ENCODE results near the gene SERPINE2.

SERPINE2 gene, protein sequence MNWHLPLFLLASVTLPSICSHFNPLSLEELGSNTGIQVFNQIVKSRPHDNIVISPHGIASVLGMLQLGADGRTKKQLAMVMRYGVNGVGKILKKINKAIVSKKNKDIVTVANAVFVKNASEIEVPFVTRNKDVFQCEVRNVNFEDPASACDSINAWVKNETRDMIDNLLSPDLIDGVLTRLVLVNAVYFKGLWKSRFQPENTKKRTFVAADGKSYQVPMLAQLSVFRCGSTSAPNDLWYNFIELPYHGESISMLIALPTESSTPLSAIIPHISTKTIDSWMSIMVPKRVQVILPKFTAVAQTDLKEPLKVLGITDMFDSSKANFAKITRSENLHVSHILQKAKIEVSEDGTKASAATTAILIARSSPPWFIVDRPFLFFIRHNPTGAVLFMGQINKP

DNA sequence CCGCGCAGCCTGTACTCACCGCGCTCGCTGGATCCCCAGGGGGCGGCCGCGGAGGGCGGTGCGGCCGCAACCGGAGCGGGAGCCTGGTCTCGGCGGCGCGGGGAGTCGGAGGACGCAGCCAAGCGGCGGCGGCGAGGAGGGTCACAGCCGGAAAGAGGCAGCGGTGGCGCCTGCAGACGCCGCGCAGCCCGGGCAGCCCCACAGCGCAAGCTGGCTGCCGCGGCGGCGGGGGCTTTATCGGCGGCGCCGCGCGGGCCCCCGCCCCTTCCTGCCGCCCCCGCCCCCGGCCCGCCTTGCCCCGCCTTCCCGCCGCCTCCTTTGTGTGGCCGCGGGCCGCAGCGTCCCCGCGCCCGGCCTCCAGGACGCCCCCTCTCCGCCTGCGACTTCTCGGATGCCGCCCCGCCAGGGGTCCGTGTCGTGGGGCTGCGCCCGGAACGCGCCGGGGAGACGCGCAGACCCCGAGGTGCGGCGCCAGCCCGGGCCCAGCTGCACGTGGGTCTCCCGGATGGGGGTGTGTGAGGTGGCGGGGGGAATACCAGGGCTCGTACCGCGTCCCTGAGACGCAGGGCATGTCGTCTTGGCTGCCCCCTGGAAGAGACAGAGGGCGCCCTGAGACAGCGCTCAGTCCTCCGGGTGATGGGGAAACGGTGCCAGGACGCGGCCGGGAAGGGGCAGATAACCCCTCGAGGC, at the start of gene SERPINE2:
Gene SERPINE2 (minus strand): TSS at position 207 of the 690 bp plus-strand sequence. CDS start 37,386 bp downstream, outside the sequence.
- peak in 2 of 3 experiments; percentile 87 to 92 for DNase-seq

DNA sequence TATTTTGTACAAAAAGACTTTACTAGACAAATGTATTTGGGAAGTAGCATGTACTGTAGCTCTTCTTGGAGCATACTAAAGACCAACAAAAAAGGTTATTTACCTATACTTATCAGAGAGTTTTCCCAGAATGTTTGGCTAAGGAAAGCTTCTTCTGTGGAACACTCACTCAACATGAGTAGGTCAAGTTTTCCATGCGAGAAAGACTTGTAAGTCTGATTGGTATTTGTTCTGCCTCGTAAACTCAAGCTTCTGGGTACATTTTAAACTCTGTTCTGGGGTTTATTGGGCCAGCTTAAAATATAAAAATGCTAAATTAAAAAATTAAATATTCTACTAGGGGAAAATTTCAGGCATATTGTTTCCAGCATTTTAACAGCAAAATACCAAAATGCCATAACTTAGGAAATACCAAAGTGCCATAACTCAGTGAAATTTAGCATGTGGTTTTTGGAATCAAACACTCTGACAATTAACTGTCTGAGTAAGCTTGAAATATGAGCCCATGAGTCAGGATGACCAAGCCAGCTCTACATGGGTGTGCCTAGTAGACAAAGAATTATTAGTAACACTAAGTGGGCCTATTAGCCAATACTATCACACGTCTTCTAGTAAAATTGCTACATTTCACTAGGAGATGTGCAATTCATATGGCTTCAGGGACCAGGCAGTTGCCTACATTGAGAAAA, 47.3 kb upstream of the SERPINE2 start:
- no peak for DNase-seq

DNA sequence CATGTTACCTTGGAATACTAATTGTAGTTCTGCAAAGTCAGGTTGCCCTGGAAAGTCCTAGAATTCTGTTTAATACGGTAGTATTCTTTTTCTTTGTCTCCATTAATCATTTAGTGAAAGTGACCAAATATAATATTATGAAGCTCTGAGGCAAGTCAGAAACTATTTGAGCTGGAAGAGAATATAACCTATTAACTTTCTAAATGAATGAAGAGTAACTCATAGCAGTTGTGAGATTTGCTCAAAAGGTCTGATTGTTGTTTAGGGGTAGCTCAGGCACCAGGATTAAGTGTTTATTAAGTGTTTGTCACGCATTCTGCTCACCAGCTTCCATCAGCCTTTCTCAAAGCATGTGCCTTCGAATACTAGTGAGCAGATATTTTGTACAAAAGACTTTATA, 46.7 kb upstream of the SERPINE2 start:
- no peak for DNase-seq

DNA sequence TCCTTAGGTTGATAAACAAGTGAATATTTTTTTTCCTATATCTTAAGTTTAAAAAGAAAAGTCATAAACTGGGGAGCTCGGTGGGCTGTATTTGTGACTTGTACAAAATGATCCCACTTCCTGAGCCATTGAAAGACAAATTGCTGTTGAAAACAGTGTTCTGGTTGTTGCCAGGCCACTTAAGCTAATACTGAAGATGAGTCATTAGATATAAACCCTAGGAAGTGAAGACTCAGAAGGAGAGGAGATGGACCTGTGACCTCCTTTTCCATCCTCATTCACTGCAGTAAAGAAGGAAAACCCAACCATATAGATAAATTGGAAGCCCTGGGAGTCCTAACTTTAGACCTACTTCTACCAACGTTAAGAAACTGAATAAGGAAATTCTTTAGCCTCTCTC, 46.2 kb upstream of the SERPINE2 start:
- DNase-seq = no peak

DNA sequence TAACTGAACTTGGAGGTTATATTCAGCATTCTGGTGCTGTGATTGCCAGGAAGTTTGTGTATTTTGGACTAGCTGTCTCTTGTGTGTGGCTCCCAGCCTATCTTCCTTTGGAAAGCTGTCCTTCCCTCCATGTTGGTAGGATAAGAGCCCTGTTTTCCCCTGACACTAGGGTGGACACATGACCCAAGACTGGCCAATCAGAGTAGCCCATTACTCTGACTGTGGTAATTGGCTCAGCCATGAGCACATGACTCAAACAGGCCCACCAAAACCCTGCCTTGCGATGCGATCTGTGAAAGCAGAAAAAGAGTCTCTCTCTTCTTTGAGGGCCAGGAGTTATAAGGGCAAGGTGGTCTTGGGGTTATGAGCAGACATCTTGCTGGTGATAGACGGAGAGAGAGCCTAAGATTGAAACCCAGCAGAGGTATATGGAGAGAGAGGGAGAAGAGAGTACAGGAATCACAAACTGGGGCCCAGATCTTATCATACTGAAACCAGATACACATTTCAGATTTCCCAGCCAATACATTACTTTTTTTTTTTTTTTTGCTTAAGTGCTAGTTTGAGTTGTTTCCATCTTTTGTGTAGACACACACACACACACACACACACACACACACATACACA, 45.3 kb upstream of the SERPINE2 start:
- no peak for DNase-seq

DNA sequence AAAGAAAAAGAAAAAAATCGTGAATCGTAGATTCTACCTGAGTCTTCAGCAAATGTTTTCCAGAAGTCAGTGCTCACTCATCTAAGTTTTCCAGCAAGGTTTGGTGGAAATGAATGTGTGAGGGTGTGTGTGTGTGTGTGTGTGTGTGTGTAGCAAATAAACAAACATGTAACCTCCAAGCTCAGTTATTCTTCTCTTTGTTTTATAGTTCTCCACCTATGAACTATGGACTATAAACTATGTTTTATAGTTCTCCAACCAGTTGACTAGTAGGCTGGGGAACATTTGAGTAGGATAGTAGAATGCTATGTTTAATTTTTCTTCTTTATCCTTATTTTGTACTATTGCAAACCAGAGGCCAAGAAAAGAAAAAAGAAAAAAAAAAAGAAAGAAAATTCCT, 44.6 kb upstream of the SERPINE2 start:
- DNase-seq = no peak

DNA sequence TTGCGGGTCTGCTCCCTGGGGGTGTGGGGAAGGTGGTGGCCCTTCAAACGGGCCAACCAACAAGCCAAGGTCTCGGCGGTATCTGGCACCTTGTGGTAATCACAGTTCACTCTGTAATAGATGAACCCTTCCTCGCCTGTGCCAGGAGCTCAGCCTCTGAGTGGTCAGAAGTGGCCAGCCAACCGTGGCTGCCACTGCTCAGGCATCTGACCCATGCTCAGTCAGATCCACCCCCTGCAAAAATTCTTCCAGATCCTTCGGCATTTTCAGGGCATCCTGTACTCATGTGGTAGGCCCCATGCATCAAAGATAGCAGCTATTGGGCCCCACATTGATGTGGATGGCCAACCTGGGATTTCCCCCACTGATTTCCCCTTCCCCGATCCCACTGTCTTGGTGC, 39.6 kb upstream of the SERPINE2 start:
- DNase-seq = no peak

DNA sequence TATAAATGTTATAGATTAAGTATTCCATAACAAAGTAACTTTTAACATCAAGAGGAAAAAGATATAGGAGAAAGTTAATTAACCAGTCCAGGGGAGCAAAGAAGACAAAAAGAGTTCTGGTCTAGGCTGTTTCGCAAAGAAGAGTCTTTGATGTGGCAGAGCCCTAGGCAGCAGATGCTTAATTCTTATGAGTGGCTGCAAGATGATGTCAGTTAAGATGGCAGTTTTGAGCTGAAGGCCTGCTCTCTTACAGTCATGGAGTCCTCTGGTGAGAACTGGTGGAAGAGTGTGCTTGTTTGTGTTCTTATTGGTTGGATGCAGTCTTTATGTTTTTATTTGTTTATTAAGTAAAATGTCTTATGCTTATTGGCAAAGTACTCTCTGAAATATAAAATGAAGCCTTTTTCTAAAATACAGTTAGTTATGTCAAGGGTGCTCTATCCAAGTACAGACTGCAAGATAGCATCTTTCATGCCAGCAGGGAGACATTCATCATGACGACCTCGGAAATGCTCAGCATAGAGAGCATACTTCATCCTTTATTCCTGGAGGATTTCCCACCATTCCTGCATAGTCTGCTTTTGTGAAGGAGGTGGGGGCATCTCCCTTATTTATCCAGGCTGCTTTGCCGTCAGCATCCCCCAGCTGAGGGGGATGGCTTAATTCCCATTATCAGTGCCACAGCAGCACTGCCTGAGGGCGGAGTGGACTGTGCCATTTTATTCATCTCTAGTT, 38.9 kb upstream of the SERPINE2 start:
- no peak for DNase-seq

DNA sequence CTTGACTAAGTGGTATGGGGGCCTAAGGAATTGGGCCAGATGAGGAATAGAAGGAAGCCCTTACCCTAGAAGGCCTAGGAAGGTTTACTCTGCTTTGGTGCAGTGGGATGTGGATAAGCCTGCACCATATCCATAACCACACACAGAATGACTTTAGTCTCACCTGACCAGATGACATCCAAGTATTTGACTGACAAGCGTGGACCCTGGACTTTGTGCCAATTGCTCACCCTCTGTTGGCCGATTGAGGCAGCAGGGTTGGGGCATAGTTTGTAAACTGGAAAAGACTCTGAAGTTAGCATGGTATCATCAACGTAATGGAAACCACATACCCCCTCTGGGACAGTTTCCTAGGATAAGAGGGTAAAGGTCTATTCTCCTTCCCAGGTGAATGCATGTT, 36.5 kb upstream of the SERPINE2 start:
- no peak for DNase-seq

DNA sequence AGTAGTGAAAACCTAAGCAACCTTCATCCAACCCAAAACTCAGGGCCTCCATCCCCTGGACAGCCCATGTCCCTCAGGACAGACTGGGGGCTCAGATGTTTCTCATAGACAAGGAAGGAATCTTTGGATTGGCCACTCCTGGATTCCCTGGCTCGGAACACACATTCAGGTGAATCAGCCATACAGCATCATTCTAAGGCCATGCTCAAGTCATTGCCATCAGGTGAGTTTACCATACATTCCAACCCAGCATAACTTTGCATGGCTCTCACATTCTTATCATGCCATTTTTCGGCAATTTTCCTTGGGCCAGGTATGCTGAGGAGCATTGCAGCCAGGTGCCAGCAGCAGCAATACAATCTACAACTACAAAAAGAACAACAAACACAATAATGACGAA, 34.6 kb upstream of the SERPINE2 start:
- DNase-seq = no peak

DNA sequence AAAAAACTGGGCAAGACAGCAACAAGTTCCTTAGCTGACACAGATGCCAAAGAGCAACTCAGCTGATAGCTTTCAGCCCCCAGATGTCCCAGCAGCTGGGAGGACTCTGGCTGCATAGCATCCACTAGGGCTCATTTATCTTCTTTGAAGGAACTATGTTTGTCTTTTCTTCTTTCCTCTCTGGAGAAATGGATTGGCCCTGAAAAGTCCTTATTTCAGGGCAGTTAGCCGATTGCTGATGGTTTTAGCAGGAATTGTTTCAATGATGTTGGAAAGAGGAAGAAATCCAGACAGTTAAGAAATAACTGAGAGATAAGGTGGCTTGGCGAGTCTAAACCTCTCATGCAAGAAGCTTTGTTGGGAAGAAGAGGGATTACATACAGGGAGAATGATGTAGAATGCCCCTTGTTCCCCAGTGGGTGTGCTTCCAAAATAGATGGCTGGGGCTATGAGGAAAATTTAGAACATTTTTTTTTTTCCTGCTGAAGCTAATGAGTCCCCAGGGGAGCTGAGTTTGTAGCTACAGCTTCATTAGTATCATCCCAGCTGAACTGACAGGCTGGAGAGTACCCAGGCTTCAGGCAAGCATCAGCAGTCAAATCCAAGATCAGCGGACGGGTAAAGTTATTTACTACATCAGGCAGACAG, 33.6 kb upstream of the SERPINE2 start:
- no peak for DNase-seq

DNA sequence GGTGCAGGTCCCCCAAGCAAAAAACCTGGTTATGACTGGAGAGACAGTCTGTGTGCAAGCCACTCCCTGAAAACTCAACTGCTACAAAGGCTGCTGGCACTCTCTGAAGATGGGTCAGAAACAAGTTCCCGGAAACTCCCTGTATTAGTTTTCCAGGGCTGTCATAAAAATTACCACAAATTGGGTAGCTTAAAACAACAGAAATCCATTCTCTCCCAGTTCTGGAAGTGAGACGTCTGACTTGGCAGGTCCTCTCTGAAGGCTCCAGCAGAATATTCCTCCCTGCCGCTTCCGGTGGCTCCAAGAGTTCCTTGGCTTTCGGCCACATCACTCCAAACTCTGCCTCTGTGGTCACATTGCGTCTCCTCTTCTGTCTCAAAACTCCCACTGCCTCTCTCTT, 30.1 kb upstream of the SERPINE2 start:
- DNase-seq = no peak

DNA sequence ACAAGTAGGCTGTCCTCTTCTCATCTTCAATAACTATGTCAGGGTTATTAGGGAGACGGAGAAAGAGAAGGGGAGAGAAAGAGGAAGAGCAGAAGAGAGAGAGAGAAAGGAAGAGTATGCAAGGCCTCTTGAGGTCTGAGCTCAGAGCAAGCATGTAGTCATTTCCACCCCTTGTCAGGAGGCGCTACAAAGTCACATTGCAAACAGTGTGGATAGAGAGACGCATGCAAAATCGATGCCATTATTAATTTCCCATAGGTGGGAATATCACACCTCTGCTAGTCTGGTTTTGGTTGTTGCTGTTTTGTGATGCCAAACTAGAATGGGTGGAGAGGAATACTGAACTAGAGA, 24.2 kb upstream of the SERPINE2 start:
- no peak for DNase-seq

DNA sequence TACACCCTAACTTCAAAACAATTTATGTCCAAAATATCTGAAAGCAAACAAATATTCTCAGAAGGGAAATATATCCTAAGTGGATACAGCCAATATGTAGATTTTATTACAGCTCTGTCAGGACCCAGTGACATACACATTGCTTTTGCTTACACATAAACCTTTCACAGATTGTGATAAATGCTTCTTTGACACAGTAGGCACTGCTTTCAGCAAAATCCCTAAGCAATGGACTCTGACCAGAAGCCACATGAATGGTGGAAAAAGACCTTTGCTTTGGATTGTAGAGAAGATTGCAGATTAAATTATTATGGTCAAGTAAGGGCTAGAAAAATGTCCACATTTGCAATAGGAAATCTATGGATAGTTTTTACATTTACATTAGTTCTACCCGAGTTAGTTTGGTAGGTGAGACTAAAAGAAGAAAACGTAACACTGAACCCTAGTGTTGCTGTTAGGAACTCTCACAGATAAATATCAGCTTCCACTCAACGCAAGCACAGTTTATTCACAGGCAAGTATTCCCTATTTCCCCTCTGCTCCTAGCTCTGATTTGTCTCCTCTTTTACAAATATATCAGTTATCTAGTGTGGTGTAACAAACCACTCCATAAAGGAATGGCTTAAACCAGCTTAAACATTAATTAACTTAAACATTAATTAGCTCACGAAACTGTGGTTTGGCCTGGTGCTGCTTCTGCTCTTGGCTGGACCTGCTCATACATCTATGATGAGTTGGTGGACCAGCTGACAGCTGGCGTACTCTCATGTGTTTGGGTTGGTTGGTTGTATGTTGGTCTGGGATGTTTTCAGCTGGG, 23.6 kb upstream of the SERPINE2 start:
- DNase-seq = no peak

DNA sequence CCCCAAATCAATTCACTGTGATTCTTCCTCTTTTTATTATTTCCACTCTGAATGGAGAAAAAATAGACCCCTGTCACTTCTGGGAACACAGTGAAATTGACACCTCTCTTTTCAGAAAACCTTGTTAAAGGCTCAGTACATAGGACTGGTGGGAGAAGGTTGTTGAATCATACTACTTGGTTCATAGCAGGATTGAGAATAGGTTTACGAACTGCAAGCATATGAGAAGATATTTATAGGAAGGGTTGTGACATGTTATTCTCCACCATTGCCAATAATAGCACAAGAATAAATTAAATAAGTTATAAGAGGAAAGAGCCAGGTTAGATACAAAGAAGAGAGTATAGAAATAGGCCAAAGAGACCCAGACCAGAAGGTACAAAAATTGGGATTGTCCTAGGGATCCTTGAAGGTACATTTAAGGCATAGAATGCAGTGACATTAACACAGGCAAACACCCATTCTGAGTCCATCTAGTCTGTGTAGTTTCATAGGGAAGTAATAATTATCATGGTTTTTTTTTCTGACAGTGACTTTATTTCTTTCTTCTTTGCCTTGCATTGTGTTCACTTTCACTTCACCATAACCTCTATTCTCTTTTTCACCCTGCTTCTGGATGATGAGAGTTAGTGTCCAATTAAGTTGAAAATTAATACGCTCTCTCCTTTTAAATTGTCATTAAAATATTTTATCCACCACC, 21.8 kb upstream of the SERPINE2 start:
- DNase-seq = no peak

DNA sequence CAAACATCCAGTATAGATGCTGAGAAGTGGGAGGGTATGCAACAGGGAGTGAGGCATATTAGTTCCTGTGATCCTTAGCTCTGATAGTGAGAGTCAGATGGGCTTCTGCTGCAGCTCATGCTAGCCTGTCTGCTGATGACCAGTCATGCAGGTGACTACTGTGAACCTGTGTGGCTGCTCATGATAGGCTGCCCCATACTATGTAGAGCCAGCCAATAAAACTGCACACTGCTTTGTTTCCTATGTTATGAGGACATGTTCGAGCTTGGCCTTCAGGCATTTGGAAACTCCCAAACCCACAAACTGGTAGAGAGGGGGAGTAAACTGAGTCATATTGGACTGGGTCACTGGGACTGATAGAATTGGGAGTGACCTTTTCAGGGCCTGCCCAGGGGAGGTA, 20.1 kb upstream of the SERPINE2 start:
- DNase-seq = no peak

DNA sequence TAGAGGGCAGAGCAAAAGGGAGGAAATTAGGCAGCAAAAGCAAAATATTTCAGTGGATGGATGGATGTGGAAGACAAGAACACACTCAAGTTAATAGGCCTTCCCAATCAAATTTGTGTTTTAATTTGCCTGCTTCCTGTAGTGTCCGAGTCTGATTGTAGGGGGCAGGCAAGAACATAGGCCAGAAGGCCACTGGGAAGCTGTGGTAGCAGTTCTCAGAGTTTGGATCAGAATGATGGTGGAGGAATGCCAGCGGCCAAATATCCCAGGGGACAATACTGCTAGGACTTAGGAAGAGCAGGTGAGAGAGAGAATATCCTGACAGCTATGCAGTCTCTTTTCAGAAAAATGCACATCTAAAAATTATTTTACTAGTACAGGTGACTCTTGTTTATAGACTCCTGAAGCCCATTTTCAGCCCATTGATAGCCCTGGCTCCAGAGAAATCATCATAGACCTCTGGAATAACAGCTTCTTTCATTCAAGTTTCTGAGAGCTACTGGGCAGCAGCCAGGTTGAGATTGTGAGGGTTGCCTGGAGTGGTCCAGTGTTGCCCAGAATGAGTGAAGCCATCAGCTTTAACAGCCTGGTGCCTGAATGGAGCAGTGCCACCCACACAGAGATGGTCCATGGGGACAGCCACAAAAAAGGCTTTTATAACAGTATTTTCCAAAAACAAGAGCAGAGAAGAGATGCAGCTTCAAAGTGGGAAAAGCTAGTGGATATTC, 19.1 kb upstream of the SERPINE2 start:
- no peak for DNase-seq

DNA sequence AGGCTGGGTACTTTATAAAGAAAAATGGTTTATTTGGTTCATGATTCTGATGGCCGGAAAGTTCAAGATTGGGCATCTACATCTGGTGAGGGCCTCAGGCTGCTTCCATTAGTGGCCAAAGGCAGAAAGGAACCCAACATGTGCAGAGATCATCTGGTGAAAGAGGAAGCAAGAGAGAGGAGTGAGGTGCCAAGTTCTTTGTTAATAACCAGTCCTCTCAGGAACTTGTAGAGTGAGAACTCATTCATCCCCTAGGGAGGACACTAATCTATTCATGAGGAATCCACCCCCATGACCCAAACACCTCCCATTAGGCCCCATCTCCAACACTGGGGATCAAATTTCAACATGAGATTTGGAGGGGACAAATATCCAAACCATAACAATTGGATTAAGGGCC, 17.8 kb upstream of the SERPINE2 start:
- DNase-seq = no peak

DNA sequence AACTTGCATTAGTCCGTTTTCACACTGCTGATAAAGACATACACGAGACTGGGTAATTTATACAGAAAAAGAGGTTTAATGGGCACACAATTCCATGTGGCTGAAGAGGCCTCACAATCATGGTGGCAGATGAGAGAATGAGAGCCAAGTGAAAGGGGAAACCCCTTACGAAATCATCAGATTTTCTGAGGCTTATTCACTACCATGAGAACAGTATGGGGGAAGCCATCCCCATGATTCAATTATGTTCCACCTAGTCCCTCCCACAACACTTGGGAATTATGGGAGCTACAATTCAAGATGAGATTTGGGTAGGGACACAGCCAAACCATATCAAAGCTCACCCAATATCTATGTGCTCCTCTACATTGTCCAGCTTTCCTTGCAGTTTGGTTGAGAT, 16.0 kb upstream of the SERPINE2 start:
- DNase-seq = no peak

DNA sequence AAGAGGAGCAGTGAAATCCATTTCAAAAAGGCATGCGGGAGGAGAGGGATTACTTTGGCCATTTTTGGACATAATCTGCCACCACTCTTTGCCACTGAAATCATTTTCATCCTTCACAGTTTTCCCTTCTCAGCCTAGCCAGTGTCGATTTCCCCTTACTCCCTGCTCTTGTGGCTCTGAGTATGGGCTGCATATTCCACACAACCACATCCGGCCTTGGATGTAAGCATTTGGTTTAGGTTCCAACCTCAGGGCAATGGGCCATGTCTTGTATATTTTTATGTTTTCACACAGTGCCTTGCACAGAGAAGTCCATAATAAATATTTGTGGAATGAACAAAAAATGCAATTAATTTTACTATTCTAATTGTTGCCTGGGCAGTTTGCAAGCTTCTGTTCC, 7.7 kb upstream of the SERPINE2 start:
- DNase-seq = no peak

All from NCI-H1417 (cell line).